HG03575 (cell line): ENCODE data around the gene ULK2.
"Not testable (repeated sequence)": the region's sequence is repeated elsewhere in the genome, so short reads cannot be mapped to it uniquely, and the experiment has no call there.

ENCODE experiments used
- ATAC-seq: cut with Tn5 transposase; IDR thresholded peaks from one replicate; pipeline ENCODE4 v1.9.1; 2021; ENCODE audit not compliant: unreplicated experiment, insufficient number of reproducible peaks, low FRiP score; ENCODE audit errors: extremely low read depth

The ULK2 gene

GRCh38 chr17:19771971-19772630 is 95.6 kb downstream of the ULK2 start:
- no peak for ATAC-seq

GRCh38 chr17:19770985-19771735 is 96.6 kb downstream of the ULK2 start:
- ATAC-seq: no peak

- no peak for ATAC-seq
Observed at GRCh38 chr17:19769946-19770652, 97.6 kb downstream of the ULK2 start.

GRCh38 chr17:19768046-19768782 is 99.5 kb downstream of the ULK2 start:
- no peak for ATAC-seq

GRCh38 chr17:19766421-19767270 is 101.1 kb downstream of the ULK2 start:
- no peak for ATAC-seq

GRCh38 chr17:19766016-19766415 is 101.7 kb downstream of the ULK2 start:
- no peak for ATAC-seq

GRCh38 chr17:19763991-19764390 is 103.7 kb downstream of the ULK2 start:
- not testable (repeated sequence) for ATAC-seq

- no peak for ATAC-seq
Observed at GRCh38 chr17:19763416-19763815, 104.3 kb downstream of the ULK2 start.

- ATAC-seq: no peak
Observed at GRCh38 chr17:19762515-19762961, 105.2 kb downstream of the ULK2 start.

GRCh38 chr17:19760746-19761145 is 107.0 kb downstream of the ULK2 start:
- no peak for ATAC-seq

- no peak for ATAC-seq
Observed at GRCh38 chr17:19759568-19760549, 107.9 kb downstream of the ULK2 start.

- ATAC-seq: no peak
Observed at GRCh38 chr17:19757536-19758180, 110.1 kb downstream of the ULK2 start.

- ATAC-seq: no peak
Observed at GRCh38 chr17:19756546-19756945, 111.2 kb downstream of the ULK2 start.

- ATAC-seq: no peak
Observed at GRCh38 chr17:19755821-19756510, 111.8 kb downstream of the ULK2 start.

- no peak for ATAC-seq
Observed at GRCh38 chr17:19755392-19755791, 112.3 kb downstream of the ULK2 start.

- no peak for ATAC-seq
Observed at GRCh38 chr17:19753661-19754463, 113.9 kb downstream of the ULK2 start.
